Fibroblast of mammary gland (primary cell): ENCODE measurements around the gene KRTDAP.

ENCODE experiments used
- DNase-seq: peaks from one replicate; pipeline ENCODE4 v3.0.0-alpha.2; 2010; ENCODE audit warnings: low read depth
- H3K4me3 ChIP-seq: 2 replicates; pipeline ENCODE4 v1.5.1; 2011; ENCODE audit warnings: low read depth, mild to moderate bottlenecking, low read length, moderate library complexity; ENCODE audit not compliant: control insufficient read depth
- CTCF ChIP-seq: conservative IDR thresholded peaks from 2 replicates; pipeline ENCODE4 v1.5.1; 2011; ENCODE audit warnings: low read depth, low read length, inconsistent platforms; ENCODE audit not compliant: control insufficient read depth, insufficient read depth

The KRTDAP gene

GRCh38 chr19:35507561-35507960 is 17.3 kb upstream of the KRTDAP start:
- TF ChIP-seq CTCF = no peak
- no peak for DNase-seq
- no peak overlapping the region for H3K4me3 ChIP-seq

GRCh38 chr19:35506011-35506410 is 15.7 kb upstream of the KRTDAP start:
- no peak for TF ChIP-seq CTCF
- DNase-seq = no peak
- no peak overlapping the region for H3K4me3 ChIP-seq

- DNase-seq = no peak
- no peak overlapping the region for H3K4me3 ChIP-seq
- TF ChIP-seq CTCF = no peak
These were observed 12.5 kb upstream of the KRTDAP start for GRCh38 chr19:35502751-35503150.

GRCh38 chr19:35501684-35502083 is 11.4 kb upstream of the KRTDAP start:
- H3K4me3 ChIP-seq = no peak overlapping the region
- peak; percentile 51 for DNase-seq
- TF ChIP-seq CTCF = no peak

GRCh38 chr19:35500611-35501010 is 10.3 kb upstream of the KRTDAP start:
- no peak for DNase-seq
- TF ChIP-seq CTCF = no peak
- H3K4me3 ChIP-seq = no peak overlapping the region

GRCh38 chr19:35498984-35499527 is 8.8 kb upstream of the KRTDAP start:
- no peak for TF ChIP-seq CTCF
- no peak overlapping the region for H3K4me3 ChIP-seq
- no peak for DNase-seq

GRCh38 chr19:35498220-35498619 is 8.0 kb upstream of the KRTDAP start:
- no peak for DNase-seq
- TF ChIP-seq CTCF = no peak
- H3K4me3 ChIP-seq = no peak overlapping the region
